SJSA1 (cell line): ENCODE results near the gene QTRT2. TPM values are rescaled to one million over a fixed set of nuclear protein-coding genes. Genes with fewer than 3 reads are reported as not detected.

Source experiments
- DNase-seq, 2 experiments: peaks; one replicate each; pipeline ENCODE4 v3.0.0-alpha.2; 2015 to 2020; ENCODE audit warnings: low spot score in 2 of 2, low read depth in 1 of 2
- H3K27ac ChIP-seq: fragments of 250-450 bp; sonication (Bioruptor Pico); 2 replicates; pipeline ENCODE4 v1.5.1; 2020; ENCODE audit warnings: mild to moderate bottlenecking, moderate library complexity
- H3K27me3 ChIP-seq: fragments of 250-450 bp; sonication (Bioruptor Pico); replicated peaks from 2 replicates; pipeline ENCODE4 v1.5.1; 2020; ENCODE audit warnings: mild to moderate bottlenecking, moderate library complexity
- H3K36me3 ChIP-seq: fragments of 250-450 bp; sonication (Bioruptor Pico); 2 replicates; pipeline ENCODE4 v1.5.1; 2020; ENCODE audit warnings: mild to moderate bottlenecking
- H3K4me1 ChIP-seq: fragments of 250-450 bp; sonication (Bioruptor Pico); replicated peaks from 2 replicates; pipeline ENCODE4 v1.6.1; 2021; ENCODE audit warnings: mild to moderate bottlenecking
- H3K4me3 ChIP-seq: fragments of 250-450 bp; sonication (Bioruptor Pico); 2 replicates; pipeline ENCODE4 v1.5.1; 2020; ENCODE audit warnings: mild to moderate bottlenecking
- H3K9me3 ChIP-seq: fragments of 250-450 bp; sonication (Bioruptor Pico); replicated peaks from 2 replicates; pipeline ENCODE4 v1.5.1; 2020; ENCODE audit warnings: mild to moderate bottlenecking
- total RNA-seq: library from RNA; depleted of rRNA; stranded (reverse); fragments of >200 nt; shearing (Covaris generic); gene quantifications from 2 replicates; pipeline ENCODE4 v1.2.3, GENCODE V29; 2014

The QTRT2 gene
- total RNA-seq, 1 experiment from 2014 or later: 19.7 TPM

DNA sequence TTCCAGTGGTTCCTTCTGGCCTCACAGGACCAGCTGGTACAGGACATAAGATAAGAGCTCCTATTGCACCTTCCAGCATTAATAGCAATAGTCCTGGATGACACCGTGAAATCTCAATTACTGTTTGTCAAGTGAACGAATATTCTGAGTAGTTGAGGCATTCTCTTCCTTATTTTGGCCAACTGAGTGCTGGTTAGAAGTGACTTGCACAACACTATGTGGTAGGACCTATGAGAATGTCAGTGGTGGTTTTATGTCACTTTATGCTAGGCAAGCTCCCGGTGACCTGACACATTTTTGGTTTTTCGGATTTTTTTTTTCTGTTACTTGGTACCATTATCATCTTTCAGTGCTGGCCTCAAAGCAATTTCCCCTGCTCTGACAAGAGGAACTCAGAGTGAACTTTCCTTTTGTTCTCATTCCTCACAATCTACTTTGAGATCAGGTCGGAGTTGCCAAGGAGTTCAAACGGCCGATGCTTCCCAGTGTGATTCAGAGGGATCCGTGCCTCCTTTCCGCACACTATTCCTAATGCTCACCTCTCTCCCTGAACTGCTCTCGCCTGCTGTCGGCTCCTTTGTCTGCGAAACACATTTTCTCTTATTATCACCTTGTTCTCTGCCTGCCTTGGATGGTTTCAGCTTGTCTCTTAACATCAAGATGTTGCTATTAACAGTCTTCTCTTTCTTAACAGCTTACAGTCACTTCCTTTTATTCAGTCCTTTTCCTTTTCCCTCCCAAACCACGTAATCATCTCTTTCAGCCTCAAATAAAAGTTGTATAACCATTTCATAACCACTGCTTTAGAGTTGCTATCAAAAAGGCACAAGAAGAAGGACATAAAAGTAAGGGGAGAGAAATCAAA is 35.8 kb downstream of the QTRT2 start:
- DNase-seq: no peak
- no peaks in the 10 kb centered on the region for H3K9me3 ChIP-seq
- no peak overlapping the region for H3K4me3 ChIP-seq
- H3K27ac ChIP-seq: no peak overlapping the region
- H3K4me1 ChIP-seq: no peaks in the 10 kb centered on the region
- H3K27me3 ChIP-seq: no peaks in the 10 kb centered on the region
- H3K36me3 ChIP-seq: peaks cover 3% of the 10 kb centered on the region; the same call in 1 of the 2 replicates

- no peak for DNase-seq
- H3K9me3 ChIP-seq: no peaks in the 10 kb centered on the region
- H3K27ac ChIP-seq: no peak overlapping the region
- H3K4me3 ChIP-seq: no peak overlapping the region
- H3K36me3 ChIP-seq: no peaks in the 10 kb centered on the region; the same call in 1 of the 2 replicates
- no peaks in the 10 kb centered on the region for H3K4me1 ChIP-seq
- H3K27me3 ChIP-seq: no peaks in the 10 kb centered on the region
Observed at GRCh38 chr3:114093016-114093380, 36.5 kb downstream of the QTRT2 start.

DNA sequence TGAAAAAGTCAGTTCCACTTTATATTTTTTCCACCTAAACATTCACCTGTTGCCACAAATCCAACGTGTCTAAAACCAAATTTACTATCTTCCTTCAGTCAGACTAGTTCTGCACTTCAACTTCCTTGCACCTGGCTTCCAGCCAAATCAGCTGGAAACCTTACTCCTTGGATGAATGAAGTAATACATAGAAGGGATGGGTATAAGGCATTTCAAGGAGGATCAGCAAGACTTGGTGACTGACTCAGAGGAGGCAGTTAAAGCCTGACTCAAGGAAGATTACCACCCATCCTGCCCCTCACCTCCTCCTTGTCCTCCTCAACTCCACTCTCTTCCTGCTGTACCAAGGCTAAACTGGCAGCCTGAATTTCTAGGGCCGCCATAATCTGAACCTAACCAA is 37.1 kb downstream of the QTRT2 start:
- no peaks in the 10 kb centered on the region for H3K36me3 ChIP-seq
- no peaks in the 10 kb centered on the region for H3K9me3 ChIP-seq
- no peaks in the 10 kb centered on the region for H3K4me1 ChIP-seq
- H3K27ac ChIP-seq: no peak overlapping the region
- DNase-seq: peak; percentile 14 to 45
- H3K27me3 ChIP-seq: no peaks in the 10 kb centered on the region
- no peak overlapping the region for H3K4me3 ChIP-seq

- Histone ChIP-seq H3K4me1 (no peaks in the 10 kb centered on the region), H3K27me3 (no peaks in the 10 kb centered on the region), H3K4me3 (no peak overlapping the region), H3K27ac (no peak overlapping the region), H3K36me3 (no peaks in the 10 kb centered on the region), H3K9me3 (no peaks in the 10 kb centered on the region)
- DNase-seq: no peak
Observed at GRCh38 chr3:114095796-114096195, 39.3 kb downstream of the QTRT2 start.

DNA sequence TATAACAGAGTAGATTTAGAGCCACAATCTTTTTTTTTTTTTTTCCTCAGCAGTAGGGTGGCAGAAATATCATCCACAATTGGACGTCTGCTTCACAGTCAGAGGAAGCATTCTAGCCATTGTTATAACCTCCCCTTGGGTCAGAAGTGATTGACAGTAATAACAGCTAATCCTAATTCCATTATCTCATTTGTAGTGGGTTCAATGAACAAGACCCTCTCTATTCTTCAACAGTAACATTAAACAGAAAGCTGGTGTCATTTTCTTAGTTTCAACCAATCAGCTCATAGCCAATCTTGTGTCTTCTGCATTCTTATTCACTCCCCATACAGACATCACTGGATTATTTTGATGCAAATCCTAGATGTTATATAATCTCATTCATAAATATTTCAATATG is 44.6 kb downstream of the QTRT2 start:
- H3K4me1 ChIP-seq: no peaks in the 10 kb centered on the region
- no peaks in the 10 kb centered on the region for H3K9me3 ChIP-seq
- H3K27ac ChIP-seq: no peak overlapping the region
- H3K4me3 ChIP-seq: no peak overlapping the region
- H3K27me3 ChIP-seq: no peaks in the 10 kb centered on the region
- no peak for DNase-seq
- H3K36me3 ChIP-seq: no peaks in the 10 kb centered on the region

GRCh38 chr3:114103181-114103580 is 46.6 kb downstream of the QTRT2 start:
- H3K4me3 ChIP-seq: no peak overlapping the region
- H3K9me3 ChIP-seq: no peaks in the 10 kb centered on the region
- H3K27ac ChIP-seq: no peak overlapping the region
- no peaks in the 10 kb centered on the region for H3K27me3 ChIP-seq
- no peak for DNase-seq
- H3K36me3 ChIP-seq: no peaks in the 10 kb centered on the region
- no peaks in the 10 kb centered on the region for H3K4me1 ChIP-seq

- Histone ChIP-seq H3K36me3 (no peaks in the 10 kb centered on the region), H3K27ac (no peak overlapping the region), H3K27me3 (no peaks in the 10 kb centered on the region), H3K4me3 (no peak overlapping the region), H3K9me3 (no peaks in the 10 kb centered on the region), H3K4me1 (no peaks in the 10 kb centered on the region)
- no peak for DNase-seq
Observed at GRCh38 chr3:114103858-114104257, 47.3 kb downstream of the QTRT2 start.

- Histone ChIP-seq H3K9me3 (no peaks in the 10 kb centered on the region), H3K4me3 (no peak overlapping the region), H3K36me3 (no peaks in the 10 kb centered on the region), H3K27ac (no peak overlapping the region), H3K4me1 (no peaks in the 10 kb centered on the region), H3K27me3 (no peaks in the 10 kb centered on the region)
- peak in 1 of 2 experiments; percentile 9 for DNase-seq
Observed at GRCh38 chr3:114104414-114104813, 47.9 kb downstream of the QTRT2 start.

DNA sequence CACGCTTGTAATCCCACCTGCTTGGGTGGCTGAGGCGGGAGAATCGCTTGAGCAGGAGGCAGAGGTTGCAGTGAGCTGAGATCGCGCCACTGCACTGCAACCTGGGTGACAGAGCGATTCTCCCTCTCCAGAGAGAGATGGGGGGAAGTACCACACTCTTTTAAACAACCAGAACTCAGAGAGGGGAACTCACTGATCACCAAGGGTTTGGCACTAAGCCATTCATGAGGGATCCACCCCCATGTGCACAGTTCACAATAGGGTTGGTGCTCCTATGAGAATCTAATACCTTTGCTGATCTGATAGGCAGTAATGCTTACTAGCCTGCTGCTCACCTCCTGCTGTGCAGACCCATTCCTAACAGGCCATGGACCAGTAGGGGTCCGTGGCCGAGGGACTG is 51.6 kb downstream of the QTRT2 start:
- H3K4me3 ChIP-seq: no peak overlapping the region
- H3K4me1 ChIP-seq: no peaks in the 10 kb centered on the region
- H3K9me3 ChIP-seq: no peaks in the 10 kb centered on the region
- H3K36me3 ChIP-seq: no peaks in the 10 kb centered on the region
- no peak for DNase-seq
- H3K27me3 ChIP-seq: no peaks in the 10 kb centered on the region
- no peak overlapping the region for H3K27ac ChIP-seq

DNA sequence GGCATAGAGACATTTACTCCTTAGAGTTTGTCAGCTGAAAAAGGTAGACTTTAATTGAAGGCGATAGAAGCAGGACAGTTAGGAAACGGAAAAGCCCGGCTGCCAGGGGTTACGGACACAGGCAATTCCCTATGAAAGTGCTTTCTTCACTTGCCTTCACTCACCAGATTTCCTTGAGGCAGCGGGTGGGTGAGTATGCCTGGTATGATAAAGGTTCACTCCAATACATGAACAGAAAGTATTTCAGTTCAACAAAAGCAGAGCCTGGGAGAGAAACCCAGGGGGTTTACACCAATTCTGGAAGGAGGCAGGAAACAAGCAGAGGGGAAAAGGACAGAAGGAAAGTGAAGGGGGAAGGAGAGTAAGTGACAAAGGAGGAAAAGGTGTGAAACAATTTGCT is 53.9 kb downstream of the QTRT2 start:
- DNase-seq: no peak
- no peak overlapping the region for H3K4me3 ChIP-seq
- no peaks in the 10 kb centered on the region for H3K4me1 ChIP-seq
- H3K36me3 ChIP-seq: no peaks in the 10 kb centered on the region
- H3K27ac ChIP-seq: no peak overlapping the region
- no peaks in the 10 kb centered on the region for H3K27me3 ChIP-seq
- no peaks in the 10 kb centered on the region for H3K9me3 ChIP-seq

DNA sequence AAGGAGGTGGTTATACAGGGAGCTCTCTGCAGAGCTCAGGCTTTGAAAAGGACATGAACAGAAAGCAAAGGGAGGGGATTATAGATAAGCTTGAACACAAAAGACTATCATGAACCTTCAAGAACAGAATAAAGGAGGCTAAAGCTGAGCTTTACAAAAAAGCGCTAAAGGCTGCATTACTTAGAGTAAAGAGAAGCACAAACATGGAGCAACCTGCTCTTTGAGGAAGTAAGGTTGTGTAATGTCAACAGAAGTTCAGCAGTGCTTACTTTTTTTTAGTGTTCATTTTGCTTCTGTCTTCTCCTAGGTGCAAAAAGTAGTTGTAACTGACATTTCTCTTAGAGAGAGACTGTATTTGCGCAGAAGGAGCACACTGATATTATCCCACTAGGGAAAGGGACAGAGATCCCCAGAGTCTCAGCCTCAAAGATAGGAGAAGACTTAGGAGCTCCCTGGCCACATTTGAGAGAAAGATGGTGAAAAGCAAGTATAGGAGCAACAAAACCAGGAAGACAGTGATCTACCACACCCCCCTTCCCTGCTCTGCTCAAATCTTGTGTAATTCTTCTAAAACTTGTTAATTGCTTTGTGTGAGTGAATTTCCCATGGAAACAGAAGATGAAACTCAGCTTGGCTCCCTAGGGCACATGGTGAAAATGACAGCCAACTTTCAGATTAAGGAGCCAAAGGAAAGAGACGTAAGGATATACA is 54.7 kb downstream of the QTRT2 start:
- Histone ChIP-seq H3K4me3 (no peak overlapping the region), H3K27me3 (no peaks in the 10 kb centered on the region), H3K27ac (no peak overlapping the region), H3K36me3 (no peaks in the 10 kb centered on the region), H3K9me3 (no peaks in the 10 kb centered on the region), H3K4me1 (no peaks in the 10 kb centered on the region)
- no peak for DNase-seq

DNA sequence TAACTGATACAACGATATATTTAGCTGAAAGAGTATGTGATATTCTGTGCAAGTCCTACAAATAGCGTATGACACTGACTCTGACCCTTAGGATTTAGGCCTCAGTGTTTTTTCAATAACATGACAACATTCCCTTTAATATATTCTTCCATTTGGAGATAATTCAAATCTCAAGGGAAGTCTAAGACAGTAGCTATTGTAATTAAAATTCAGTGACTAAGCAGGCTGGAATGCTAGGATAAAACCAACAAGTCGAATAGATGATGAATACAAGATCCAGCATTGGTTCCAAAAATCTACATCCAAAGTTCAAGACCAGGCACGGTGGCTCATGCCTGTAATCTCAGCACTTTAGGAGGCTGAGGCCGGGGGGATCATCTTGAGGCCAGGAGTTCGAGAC is 56.2 kb downstream of the QTRT2 start:
- Histone ChIP-seq H3K4me3 (no peak overlapping the region), H3K27me3 (no peaks in the 10 kb centered on the region), H3K4me1 (no peaks in the 10 kb centered on the region), H3K9me3 (no peaks in the 10 kb centered on the region), H3K36me3 (no peaks in the 10 kb centered on the region), H3K27ac (no peak overlapping the region)
- DNase-seq: peak in 1 of 2 experiments; percentile 2

DNA sequence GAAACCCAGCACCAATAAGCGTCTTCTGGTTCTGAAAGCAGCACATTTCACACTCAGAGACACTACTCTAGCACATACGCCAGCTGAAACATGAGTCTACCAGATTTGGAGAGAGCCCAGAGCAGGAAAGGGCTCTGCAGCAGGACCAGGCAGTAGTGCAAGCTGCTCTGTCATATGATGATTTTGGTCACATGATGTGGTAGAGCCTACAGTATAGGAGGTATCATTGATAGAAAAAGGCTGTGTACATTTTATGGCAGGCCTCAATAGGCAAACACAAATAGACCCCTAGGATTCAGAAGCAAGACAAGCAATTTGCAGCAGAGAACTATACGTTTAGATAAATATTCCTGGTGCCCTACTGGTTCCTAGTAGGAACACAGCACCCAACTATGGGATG is 58.2 kb downstream of the QTRT2 start:
- Histone ChIP-seq H3K27me3 (no peaks in the 10 kb centered on the region), H3K27ac (no peak overlapping the region)
- no peak for DNase-seq

DNA sequence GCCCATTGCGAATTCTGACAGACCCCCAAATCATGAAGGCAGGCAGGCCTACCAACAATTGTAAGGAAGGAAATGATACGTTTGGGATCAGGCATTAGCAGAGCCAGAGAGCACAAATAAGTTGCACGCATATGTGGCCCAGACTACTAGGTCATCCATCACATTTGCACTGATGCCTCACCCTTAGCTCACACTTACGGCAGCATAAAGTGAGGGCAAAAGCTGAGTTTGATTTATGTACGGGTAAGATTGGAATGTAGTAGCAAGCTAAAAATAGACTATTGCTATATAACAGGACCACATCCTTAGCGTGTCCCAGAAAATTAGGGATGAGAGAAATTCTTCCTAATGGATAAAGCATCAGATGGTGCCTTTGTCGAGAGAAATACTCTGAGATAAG is 58.6 kb downstream of the QTRT2 start:
- no peak overlapping the region for H3K4me3 ChIP-seq
- no peaks in the 10 kb centered on the region for H3K36me3 ChIP-seq
- H3K27ac ChIP-seq: no peak overlapping the region

More for the DNA sequence above, 58.2 kb downstream of the QTRT2 start:
- no peaks in the 10 kb centered on the region for H3K36me3 ChIP-seq
- no peaks in the 10 kb centered on the region for H3K4me1 ChIP-seq
- H3K4me3 ChIP-seq: no peak overlapping the region
- no peaks in the 10 kb centered on the region for H3K9me3 ChIP-seq

More for the DNA sequence above, 58.6 kb downstream of the QTRT2 start:
- Histone ChIP-seq H3K27me3 (no peaks in the 10 kb centered on the region), H3K4me1 (no peaks in the 10 kb centered on the region), H3K9me3 (no peaks in the 10 kb centered on the region)
- DNase-seq: no peak
